ENCODE measurements around the gene ZBTB22.

The ZBTB22 gene

GRCh38 chr6:33317419-33317668 is 200 bp downstream of the ZBTB22 start:
- ChIA-PET POLR2A (interaction anchor here (0.8 to 5.0 kb wide), 15 partner anchors 18 to 345 kb away, joined by 3 to 42 read pairs (median 4); partner anchors contain the start of genes B3GALT4, CUTA, PFDN6 and RGL2), CTCF (interaction anchor here (1.3 to 1.7 kb wide), 2 partner anchors 18 to 28 kb away, joined by 4 to 5 read pairs; no protein-coding TSS in a partner anchor)
- peak; percentile 70 for DNase-seq (ENCODE audit: extremely low spot score)
- TF ChIP-seq FOXM1 (IDR thresholded peaks at IDR 0.05; ENCODE audit: borderline replicate concordance) (no peak), LEF1 (IDR thresholded peaks at IDR 0.05; ENCODE audit: borderline replicate concordance) (no peak), HDGF (IDR thresholded peaks at IDR 0.05; ENCODE audit: borderline replicate concordance) (no peak), CTBP1 (IDR thresholded peaks at IDR 0.05; ENCODE audit: borderline replicate concordance) (no peak), FOXK2 (IDR thresholded peaks at IDR 0.05) (no peak), NFRKB (IDR thresholded peaks at IDR 0.05) (no peak), SUZ12 (IDR thresholded peaks at IDR 0.05) (no peak), ELF4 (IDR thresholded peaks at IDR 0.05) (no peak)

- DNase-seq (ENCODE audit: extremely low spot score), result no peak
- ChIA-PET CTCF (interaction anchor here (1.7 kb wide), 1 partner anchor 17 kb away, joined by 5 read pairs; no protein-coding TSS in a partner anchor), POLR2A (interaction anchor here (0.9 to 5.0 kb wide), 9 partner anchors 19 to 137 kb away, joined by 3 to 42 read pairs (median 5); partner anchors contain the start of genes B3GALT4, CUTA, RGL2 and RPS18)
- TF ChIP-seq HDGF (IDR thresholded peaks at IDR 0.05; ENCODE audit: borderline replicate concordance) (no peak), NFRKB (IDR thresholded peaks at IDR 0.05) (no peak), SUZ12 (IDR thresholded peaks at IDR 0.05) (no peak), ZNF384 (IDR thresholded peaks at IDR 0.05) (no peak), L3MBTL2 (conservative IDR thresholded peaks at IDR 0.05) (no peak), SP1 (IDR thresholded peaks at IDR 0.05) (no peak), FOXK2 (IDR thresholded peaks at IDR 0.05) (no peak), BHLHE40 (IDR thresholded peaks at IDR 0.05; ENCODE audit: borderline replicate concordance) (no peak)
Measured at GRCh38 chr6:33316603-33317418, 733 bp downstream of the ZBTB22 start.

GRCh38 chr6:33315793-33316602 is 1.5 kb downstream of the ZBTB22 start:
- no peak for TF ChIP-seq BHLHE40 (IDR thresholded peaks at IDR 0.05; ENCODE audit: borderline replicate concordance)
- TF ChIP-seq FOXM1 (IDR thresholded peaks at IDR 0.05; ENCODE audit: borderline replicate concordance), result no peak
- ChIA-PET CTCF (no interaction called here), POLR2A (interaction anchor here (1.0 to 5.0 kb wide), 2 partner anchors 18 to 44 kb away, joined by 3 to 42 read pairs; partner anchors contain the start of genes RGL2, RPS18 and VPS52)
- no peak for DNase-seq (ENCODE audit: extremely low spot score)

- ChIA-PET POLR2A (no interaction called here), CTCF (no interaction called here)
- TF ChIP-seq TARDBP (IDR thresholded peaks at IDR 0.05) (no peak), HDGF (IDR thresholded peaks at IDR 0.05; ENCODE audit: borderline replicate concordance) (no peak), ZNF384 (IDR thresholded peaks at IDR 0.05) (no peak), BHLHE40 (IDR thresholded peaks at IDR 0.05; ENCODE audit: borderline replicate concordance) (no peak), PKNOX1 (IDR thresholded peaks at IDR 0.05) (no peak), SUZ12 (IDR thresholded peaks at IDR 0.05) (no peak), SP1 (IDR thresholded peaks at IDR 0.05) (no peak), CTBP1 (IDR thresholded peaks at IDR 0.05; ENCODE audit: borderline replicate concordance) (no peak), L3MBTL2 (conservative IDR thresholded peaks at IDR 0.05) (no peak), FOXK2 (IDR thresholded peaks at IDR 0.05) (no peak), NFRKB (IDR thresholded peaks at IDR 0.05) (no peak), ELF4 (IDR thresholded peaks at IDR 0.05) (no peak), FOXM1 (IDR thresholded peaks at IDR 0.05; ENCODE audit: borderline replicate concordance) (no peak), ARNT (IDR thresholded peaks at IDR 0.05) (no peak)
- no peak for DNase-seq (ENCODE audit: extremely low spot score)
Measured at GRCh38 chr6:33314943-33315792, 2.4 kb downstream of the ZBTB22 start.

GRCh38 chr6:33314515-33314942 is 3.0 kb downstream of the ZBTB22 start:
- ChIA-PET POLR2A (no interaction called here), CTCF (no interaction called here)
- DNase-seq (ENCODE audit: extremely low spot score), result no peak
- no peak for TF ChIP-seq SP1 (IDR thresholded peaks at IDR 0.05)
- TF ChIP-seq HDGF (IDR thresholded peaks at IDR 0.05; ENCODE audit: borderline replicate concordance), result no peak

GRCh38 chr6:33313709-33314514 is 3.6 kb downstream of the ZBTB22 start, which contains the start of gene TAPBP:
TSS of gene TAPBP (minus strand) at chr6:33314078. CDS start at chr6:33314041, 37 bp downstream.
- CTCF ChIA-PET, result no interaction called here

More at GRCh38 chr6:33313709-33314514, 3.6 kb downstream of the ZBTB22 start, which contains the start of gene TAPBP:
- peak; percentile 44 for DNase-seq (ENCODE audit: extremely low spot score)
- POLR2A ChIA-PET, result interaction anchor here (1.3 to 4.6 kb wide), 4 partner anchors 13 to 64 kb away, joined by 3 to 46 read pairs (median 12); partner anchors contain the start of genes B3GALT4 and RGL2
- TF ChIP-seq FOXM1 (IDR thresholded peaks at IDR 0.05; ENCODE audit: borderline replicate concordance), result no peak
- TF ChIP-seq HDGF (IDR thresholded peaks at IDR 0.05; ENCODE audit: borderline replicate concordance), result no peak
- no peak for TF ChIP-seq LEF1 (IDR thresholded peaks at IDR 0.05; ENCODE audit: borderline replicate concordance)
- no peak for TF ChIP-seq TARDBP (IDR thresholded peaks at IDR 0.05)
- no peak for TF ChIP-seq L3MBTL2 (conservative IDR thresholded peaks at IDR 0.05)
- TF ChIP-seq SP1 (IDR thresholded peaks at IDR 0.05), result no peak
- no peak for TF ChIP-seq PKNOX1 (IDR thresholded peaks at IDR 0.05)
- no peak for TF ChIP-seq ZNF384 (IDR thresholded peaks at IDR 0.05)

Measured in HEK293T (cell line).